PFSK-1 (cell line): ENCODE data around the gene TMEM50B.

Source experiments
- FOXP2 ChIP-seq: optimal IDR thresholded peaks from 2 replicates; pipeline ENCODE3; 2011; ENCODE audit warnings: borderline replicate concordance, control low read depth, inconsistent platforms; ENCODE audit not compliant: insufficient read depth; ENCODE audit errors: extremely low read length, extremely low read depth
- POLR2AphosphoS5 ChIP-seq: IDR thresholded peaks from 2 replicates; pipeline ENCODE4 v1.6.1; 2012; ENCODE audit warnings: low read depth, mild to moderate bottlenecking, control low read depth, low read length, moderate library complexity
- SIN3A ChIP-seq: IDR thresholded peaks from 2 replicates; pipeline ENCODE4 v1.6.1; 2012; ENCODE audit warnings: mild to moderate bottlenecking, low read length, moderate library complexity, borderline replicate concordance; ENCODE audit not compliant: insufficient read depth
- TAF1 ChIP-seq: IDR thresholded peaks from 2 replicates; pipeline ENCODE4 v1.6.1; 2012; ENCODE audit warnings: low read length, control low read depth, borderline replicate concordance; ENCODE audit not compliant: insufficient read depth
- TF ChIP-seq, protein P1 (sequence below), 2 experiments: IDR thresholded peaks; 2 replicates each; pipeline versions ENCODE4 v1.6.1 to v1.8.0; 2011 to 2012; ENCODE audit warnings: low read depth in 2 of 2, low read length in 2 of 2, control low read depth in 1 of 2, inconsistent platforms in 1 of 2, mild to moderate bottlenecking in 1 of 2, moderate library complexity in 1 of 2; ENCODE audit not compliant: insufficient read depth in 1 of 2

TMEM50B gene

DNA sequence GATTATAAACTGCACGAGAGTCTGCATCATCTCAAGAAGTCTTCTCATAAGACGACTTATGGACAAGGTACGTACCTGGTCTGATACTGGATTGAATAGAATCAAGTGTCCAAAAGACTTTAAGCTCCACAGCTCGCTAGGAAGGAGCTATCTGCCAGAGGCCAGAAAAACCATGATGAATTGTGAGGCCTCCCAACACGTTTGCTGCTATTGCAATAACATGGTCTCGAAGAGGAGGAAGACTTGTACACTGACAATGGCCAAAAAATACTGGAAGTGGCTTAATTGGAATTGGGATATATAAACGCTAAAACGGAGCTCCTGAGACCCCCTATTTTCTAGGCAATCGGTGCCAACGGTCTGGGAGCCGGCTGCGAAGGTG lies 11.2 kb upstream of the TMEM50B start:
- TF ChIP-seq POLR2AphosphoS5 (no peak), SIN3A (0 out of 2 replicates have a peak, but pooled peaks have one; percentile 12), FOXP2 (no peak), TAF1 (no peak)
- TF ChIP-seq, protein P1, sequence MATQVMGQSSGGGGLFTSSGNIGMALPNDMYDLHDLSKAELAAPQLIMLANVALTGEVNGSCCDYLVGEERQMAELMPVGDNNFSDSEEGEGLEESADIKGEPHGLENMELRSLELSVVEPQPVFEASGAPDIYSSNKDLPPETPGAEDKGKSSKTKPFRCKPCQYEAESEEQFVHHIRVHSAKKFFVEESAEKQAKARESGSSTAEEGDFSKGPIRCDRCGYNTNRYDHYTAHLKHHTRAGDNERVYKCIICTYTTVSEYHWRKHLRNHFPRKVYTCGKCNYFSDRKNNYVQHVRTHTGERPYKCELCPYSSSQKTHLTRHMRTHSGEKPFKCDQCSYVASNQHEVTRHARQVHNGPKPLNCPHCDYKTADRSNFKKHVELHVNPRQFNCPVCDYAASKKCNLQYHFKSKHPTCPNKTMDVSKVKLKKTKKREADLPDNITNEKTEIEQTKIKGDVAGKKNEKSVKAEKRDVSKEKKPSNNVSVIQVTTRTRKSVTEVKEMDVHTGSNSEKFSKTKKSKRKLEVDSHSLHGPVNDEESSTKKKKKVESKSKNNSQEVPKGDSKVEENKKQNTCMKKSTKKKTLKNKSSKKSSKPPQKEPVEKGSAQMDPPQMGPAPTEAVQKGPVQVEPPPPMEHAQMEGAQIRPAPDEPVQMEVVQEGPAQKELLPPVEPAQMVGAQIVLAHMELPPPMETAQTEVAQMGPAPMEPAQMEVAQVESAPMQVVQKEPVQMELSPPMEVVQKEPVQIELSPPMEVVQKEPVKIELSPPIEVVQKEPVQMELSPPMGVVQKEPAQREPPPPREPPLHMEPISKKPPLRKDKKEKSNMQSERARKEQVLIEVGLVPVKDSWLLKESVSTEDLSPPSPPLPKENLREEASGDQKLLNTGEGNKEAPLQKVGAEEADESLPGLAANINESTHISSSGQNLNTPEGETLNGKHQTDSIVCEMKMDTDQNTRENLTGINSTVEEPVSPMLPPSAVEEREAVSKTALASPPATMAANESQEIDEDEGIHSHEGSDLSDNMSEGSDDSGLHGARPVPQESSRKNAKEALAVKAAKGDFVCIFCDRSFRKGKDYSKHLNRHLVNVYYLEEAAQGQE (IDR thresholded peaks at IDR 0.05; ENCODE audit: insufficient read depth in 1 of 2, low read depth in 2 of 2, low read length in 2 of 2) = no peak

DNA sequence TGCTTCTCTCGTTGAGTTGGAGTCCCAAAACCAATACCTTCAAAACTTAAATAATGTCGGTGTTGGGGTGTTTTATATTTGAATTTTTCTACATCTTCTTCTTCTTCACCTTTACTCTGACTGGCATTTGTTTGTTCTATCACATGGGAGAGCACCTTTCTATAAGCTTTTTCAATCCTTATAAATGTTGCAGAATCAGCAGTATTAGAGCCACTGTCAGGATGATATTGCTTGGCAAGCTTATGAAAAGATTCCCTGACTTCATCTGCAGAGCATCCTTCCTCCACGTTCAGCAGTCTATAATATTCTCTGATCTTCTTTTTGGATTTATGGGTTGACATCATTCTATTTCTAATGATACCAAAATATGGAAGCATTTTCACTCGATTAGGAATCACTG lies 9.2 kb upstream of the TMEM50B start:
- TF ChIP-seq TAF1 = no peak
- TF ChIP-seq SIN3A = no peak
- TF ChIP-seq, protein P1 (IDR thresholded peaks at IDR 0.05; ENCODE audit: insufficient read depth in 1 of 2, low read depth in 2 of 2, low read length in 2 of 2) = no peak
- TF ChIP-seq POLR2AphosphoS5 = no peak
- no peak for TF ChIP-seq FOXP2

DNA sequence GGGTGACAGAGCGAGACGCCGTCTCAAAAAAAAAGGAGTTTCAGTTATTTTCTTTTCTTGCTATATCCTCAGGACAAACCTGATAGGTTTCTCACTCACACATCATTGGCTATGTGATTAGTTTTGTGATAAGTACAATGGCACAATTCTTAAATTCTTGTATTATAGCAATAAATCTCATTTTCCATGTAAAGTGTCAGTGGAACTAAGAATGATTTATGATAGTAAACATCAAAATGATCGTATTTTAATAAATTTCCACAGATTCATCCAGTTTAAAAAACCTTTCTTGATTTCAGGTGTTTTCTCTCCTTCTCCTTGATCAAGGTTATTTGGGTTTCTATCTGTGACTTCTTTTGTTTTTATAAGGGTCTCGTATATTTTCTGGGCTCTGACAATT lies 8.2 kb upstream of the TMEM50B start:
- TF ChIP-seq SIN3A = no peak
- no peak for TF ChIP-seq TAF1
- TF ChIP-seq FOXP2 = no peak
- no peak for TF ChIP-seq POLR2AphosphoS5
- TF ChIP-seq, protein P1 (IDR thresholded peaks at IDR 0.05; ENCODE audit: insufficient read depth in 1 of 2, low read depth in 2 of 2, low read length in 2 of 2) = no peak

DNA sequence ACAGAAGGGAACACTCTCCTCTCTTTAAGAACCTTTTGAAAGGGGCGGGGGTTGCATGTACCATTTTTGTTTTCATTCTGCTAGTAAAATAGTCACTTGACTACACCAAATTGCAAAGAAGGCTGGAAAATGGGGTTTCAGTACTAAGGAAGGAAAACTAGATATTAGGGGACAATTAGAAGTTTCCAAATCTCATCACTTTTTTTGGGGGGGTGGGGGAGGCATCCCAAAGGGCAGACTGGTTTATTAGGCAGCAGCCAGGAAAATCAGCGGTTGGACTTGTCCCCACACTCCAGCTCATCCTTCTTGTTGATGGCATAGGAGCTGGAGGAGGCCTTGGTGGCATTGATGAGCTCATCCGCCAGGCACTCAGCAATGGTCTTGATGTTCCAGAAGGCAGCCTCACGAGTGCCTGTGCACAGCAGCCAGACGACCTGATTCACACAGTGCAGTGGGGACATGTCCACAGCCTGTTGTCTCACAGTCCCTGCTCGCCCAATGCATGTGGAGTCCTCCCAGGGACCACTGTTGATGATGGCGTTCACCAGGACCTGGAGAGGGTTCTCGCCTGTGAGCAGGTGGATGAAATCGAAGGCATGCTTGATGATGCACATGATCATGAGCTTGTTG lies 1.7 kb upstream of the TMEM50B start:
- no peak for TF ChIP-seq POLR2AphosphoS5
- no peak for TF ChIP-seq FOXP2
- TF ChIP-seq, protein P1 (IDR thresholded peaks at IDR 0.05; ENCODE audit: insufficient read depth in 1 of 2, low read depth in 2 of 2, low read length in 2 of 2) = no peak
- no peak for TF ChIP-seq SIN3A
